Inflammatory macrophage treated with lipopolysaccharide for 4 hours (primary cell): ENCODE measurements around the gene TM9SF4.

Experiments
- DNase-seq: peaks from one replicate; pipeline ENCODE4 v3.0.0-alpha.2; 2020

Gene TM9SF4

DNA sequence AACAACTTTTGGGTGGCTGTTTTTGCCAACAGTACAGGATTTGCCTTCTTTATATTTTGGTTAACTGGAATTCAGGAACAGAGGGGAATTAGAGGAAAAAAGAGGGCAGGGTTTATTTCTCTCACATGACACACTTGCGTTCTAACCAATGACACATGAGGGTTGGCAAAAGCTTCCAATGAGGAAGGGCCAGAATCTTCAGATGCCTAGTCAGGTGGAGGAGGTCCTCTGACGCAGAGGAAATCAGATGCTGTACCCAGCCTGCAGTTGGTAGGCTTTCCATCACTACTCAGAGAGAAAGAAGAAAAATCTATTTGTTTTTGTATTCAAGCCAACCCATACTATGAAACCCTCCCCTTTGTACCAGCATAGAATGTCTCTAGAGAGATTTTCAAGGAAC, 20.8 kb downstream of the TM9SF4 start:
- no peak for DNase-seq

DNA sequence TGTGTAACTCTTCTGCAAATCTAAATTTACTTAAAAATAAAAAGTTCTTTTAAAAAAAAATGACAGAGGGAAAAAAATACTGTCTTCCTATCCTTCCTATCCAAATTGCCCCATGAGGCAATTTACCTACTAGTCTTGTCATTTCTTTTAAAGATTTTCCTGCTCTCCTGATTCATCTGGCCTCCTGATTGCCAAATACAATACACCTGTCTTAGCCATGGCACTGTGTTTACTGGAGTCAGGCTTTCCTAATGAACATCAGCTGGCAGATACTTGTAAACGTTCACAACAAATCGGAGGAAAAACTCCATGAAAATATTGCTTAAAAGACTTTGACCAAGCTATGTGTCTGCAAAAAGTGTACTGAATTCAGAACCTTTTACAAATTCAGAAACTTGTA, 21.5 kb downstream of the TM9SF4 start:
- DNase-seq, result no peak

DNA sequence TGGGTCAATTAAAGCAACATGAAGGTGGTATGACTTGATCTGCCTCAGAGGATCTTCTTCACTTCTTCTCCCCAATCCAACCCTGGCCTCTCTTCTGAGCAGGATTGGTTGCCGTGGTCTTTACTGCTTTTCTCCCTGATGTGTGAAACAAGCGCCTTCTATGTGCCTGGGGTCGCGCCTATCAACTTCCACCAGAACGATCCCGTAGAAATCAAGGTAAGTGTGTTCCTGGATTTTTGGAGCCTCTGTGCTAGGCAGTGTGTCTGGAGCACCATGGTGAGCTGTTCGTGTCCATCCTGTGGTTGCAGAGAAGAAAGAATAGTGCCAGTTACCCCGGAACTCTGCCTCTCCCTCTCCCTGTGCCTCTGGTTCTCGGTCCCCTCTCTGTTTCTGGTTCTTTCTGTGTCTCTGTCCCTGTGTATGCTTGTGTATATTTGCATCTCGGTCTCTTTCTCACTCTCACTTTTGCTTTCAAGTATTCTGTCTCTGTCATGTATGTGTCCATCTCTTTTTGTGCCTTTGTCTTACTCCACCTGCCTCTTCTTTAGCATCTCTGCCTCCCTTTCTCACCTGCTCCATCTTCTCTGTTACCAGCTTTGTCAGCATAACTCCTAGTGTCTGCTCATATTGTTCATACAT, 23.5 kb downstream of the TM9SF4 start:
- DNase-seq, result no peak

DNA sequence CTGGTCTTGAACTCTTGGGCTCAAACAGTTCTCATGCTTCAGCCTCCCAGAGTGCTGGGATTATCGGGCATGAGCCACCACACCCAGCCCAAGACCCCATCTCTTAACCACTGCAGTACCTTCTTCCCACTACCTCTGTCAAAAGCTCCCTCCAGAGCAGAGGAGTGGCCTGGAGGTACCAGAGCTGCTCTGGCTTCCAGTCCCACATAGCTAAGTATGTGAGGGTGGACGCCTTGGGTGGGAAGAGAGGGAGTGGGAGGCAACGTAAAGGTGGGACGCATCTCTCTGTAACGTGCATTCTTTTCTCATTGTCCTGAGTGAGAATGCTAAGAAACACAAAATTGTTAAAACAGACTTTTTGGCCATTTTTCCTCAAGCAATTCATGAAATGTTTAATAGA, 24.5 kb downstream of the TM9SF4 start:
- no peak for DNase-seq

DNA sequence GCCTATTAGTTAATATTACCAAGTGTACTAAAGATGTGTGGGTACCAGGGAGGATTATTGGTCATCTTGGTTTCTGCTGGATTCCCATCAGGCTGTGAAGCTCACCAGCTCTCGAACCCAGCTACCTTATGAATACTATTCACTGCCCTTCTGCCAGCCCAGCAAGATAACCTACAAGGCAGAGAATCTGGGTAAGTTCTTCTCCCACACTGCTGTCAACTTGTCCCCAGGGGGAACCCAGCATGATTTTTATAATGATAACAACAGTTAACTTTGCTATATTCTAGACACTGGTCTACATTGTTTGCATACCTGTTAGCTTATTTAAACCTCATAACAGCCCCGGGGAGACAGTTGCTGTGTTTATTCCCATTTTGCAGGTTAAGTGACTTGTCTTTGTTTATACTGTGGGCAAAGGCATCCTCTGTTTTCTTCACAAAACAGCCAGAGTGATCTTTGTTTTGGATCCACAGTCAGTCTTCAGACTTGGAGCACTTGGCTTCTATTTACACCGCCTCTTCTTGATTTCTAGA, 26.5 kb downstream of the TM9SF4 start:
- no peak for DNase-seq

DNA sequence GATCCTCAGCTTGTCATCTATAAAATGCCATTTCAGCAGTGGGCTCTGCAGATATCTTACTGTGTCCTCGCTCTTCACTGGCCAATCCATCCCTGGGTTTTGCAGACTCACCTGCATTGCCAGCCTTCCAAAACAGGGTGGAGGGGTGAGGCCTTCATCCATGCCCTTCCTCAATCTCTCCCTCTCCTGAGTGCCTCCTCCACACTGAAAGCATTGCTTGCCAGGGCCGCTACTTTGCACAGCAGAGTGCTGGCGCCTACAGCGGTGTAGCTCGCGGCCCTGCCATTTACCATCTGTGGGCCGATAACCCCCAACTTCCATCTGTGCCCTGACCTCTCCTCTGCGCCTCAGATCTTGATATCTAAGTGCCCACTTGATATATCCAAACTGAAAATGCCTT, 29.4 kb downstream of the TM9SF4 start:
- DNase-seq, result no peak

DNA sequence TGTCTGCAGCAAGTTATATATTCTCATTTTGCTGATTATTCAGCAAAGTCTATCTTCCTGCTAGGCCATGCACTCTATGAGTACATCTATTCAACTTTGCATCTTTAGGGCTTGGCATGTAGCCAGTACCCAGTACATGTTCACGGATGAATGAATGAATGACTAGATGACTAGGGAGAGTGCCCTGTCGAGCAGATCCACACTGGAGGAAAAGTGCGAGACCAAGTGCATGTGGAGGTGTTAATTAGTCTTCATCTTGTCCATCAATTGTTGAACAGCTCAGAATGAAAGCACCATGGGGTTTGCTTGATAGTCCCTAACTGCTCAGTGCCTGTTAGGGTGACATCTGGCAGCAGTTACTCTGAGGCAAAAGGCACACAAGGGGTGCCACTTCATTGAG, 30.4 kb downstream of the TM9SF4 start:
- no peak for DNase-seq

DNA sequence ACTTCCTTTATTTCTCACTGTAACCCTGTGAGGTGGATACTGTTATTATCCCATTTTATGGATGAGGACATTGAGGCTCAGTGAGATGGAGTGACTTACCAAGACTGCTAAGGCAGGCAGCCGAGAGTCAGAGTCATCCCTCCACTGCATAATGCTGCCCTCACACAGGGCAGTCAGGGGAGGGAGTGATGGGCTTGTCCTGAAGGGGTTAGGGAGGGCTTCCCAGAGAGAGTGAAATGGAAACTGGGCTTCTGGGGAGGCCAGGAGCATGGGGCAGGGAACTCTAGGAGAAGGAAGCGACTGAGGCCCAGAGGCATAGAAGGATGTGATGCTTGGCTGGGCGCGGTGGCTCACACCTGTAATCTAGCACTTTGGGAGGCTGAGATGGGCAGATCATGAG, 31.1 kb downstream of the TM9SF4 start:
- DNase-seq, result no peak

DNA sequence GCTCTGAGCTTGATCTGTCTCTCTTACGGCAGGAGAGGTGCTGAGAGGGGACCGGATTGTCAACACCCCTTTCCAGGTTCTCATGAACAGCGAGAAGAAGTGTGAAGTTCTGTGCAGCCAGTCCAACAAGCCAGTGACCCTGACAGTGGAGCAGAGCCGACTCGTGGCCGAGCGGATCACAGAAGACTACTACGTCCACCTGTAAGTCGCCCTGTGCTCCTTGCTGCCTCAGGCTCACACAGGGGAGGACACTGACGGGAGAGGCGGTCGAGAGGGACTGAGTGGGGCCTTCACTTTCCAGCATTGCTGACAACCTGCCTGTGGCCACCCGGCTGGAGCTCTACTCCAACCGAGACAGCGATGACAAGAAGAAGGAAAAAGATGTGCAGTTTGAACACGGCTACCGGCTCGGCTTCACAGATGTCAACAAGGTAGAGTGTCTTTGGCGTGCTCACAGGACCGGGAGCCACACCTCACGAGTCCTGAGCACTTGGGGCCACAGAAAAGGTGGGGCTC, 32.0 kb downstream of the TM9SF4 start:
- no peak for DNase-seq

DNA sequence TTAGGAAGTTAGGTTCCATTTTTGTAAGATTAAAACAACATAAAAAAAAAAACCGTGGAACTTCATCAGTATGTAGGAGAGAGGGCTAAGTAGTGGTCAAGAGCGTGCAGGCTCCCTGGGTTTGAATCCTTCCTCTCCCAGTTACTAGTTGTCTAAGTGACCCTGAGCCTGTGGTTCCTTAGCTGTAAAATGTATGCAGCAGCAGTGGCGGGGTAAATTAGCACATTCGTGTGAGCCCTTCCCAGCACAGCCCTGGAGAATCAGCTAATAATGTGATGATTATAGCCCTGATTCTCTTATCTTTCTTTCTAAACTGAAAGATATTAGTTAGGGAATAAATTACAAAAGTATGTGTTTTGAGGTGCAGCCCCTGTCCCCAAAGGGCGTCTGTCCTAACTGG, 32.6 kb downstream of the TM9SF4 start:
- DNase-seq, result no peak

DNA sequence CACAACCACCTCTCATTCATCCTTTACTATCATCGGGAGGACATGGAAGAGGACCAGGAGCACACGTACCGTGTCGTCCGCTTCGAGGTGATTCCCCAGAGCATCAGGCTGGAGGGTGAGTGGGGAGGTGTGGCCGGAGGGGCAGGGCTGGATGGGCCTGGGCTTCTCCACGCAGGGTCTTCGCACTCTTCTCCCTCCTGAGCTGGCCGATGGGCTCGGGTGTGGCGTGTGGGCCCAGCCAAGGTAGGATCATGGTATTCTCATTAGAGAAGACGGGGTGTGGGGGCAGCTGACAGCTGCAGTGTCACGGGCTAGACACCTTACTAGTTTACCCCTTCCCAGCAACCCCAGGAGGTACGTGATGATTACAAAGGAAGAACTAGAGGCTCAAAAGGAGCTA, 33.5 kb downstream of the TM9SF4 start:
- no peak for DNase-seq

DNA sequence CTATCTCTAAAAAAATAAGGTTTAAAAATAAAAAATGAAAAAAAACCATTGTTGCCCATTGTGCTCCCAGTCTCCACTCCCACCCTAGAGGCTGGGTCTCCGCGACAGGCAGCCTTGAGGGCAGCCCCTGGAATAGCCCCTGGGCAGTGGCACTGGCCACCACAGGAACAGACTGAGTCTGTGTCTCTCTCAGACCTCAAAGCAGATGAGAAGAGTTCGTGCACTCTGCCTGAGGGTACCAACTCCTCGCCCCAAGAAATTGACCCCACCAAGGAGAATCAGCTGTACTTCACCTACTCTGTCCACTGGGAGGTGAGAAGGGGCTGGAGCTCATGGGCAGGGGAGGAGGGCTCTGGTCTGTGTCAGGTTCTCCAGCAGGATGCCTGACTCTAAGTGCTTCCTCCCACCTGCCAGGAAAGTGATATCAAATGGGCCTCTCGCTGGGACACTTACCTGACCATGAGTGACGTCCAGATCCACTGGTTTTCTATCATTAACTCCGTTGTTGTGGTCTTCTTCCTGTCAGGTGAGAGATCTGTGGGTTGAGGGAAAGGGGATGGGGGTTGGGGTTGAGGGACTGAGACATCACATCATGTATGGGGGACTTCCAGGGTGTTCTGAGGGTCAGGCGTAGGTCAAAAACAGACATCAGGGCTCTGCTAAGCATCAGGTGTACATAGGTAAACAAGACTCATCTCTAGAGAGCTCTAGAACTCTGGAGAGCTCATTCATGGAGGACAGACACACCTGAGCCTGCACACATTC, 35.6 kb downstream of the TM9SF4 start:
- no peak for DNase-seq

DNA sequence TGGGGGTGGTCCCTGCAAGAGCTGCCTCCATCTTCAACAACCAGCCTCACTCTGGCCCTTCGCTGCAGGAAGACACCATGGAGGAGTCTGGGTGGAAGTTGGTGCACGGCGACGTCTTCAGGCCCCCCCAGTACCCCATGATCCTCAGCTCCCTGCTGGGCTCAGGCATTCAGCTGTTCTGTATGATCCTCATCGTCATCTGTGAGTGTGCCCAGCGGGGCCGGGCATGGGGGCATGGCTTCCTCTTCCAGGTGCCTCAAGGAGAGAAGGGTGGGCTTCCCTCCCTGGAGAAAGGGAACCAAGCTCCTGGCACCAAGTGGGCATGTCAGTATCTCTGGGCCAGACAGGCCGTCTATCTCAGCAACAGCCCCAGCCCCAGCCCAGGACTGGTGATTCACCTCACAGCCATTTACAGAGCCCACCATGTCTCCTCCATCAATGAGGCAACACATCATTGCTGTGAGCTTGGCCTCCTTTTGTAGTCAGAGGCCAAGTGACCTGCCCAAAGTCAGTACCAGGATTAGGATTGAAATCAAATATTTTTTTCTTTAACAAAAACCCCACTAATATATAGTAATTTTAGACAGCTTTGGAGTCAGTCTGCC, 40.2 kb downstream of the TM9SF4 start:
- DNase-seq, result no peak

DNA sequence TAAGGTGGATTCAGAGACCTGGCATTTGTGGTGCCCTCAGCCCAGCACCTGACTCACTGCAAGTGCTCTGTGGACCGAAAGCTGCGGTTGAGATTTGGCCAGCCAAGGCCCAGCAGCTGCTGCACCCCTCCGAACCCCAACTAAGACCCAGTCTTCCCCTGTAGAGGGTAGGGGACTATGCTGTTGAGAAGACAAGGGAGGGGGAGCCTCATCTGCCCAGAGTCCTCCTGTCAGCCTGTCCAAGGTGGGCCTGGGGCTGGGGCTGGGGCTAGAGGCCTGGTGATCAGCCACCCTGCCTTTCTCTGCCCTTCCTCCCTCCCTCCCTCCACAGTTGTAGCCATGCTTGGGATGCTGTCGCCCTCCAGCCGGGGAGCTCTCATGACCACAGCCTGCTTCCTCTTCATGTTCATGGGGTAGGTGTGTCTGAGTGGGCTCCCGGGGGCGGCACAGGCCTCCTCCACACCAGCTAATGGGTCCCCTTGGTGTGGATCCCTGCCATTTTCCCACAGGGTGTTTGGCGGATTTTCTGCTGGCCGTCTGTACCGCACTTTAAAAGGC, 40.9 kb downstream of the TM9SF4 start:
- no peak for DNase-seq

DNA sequence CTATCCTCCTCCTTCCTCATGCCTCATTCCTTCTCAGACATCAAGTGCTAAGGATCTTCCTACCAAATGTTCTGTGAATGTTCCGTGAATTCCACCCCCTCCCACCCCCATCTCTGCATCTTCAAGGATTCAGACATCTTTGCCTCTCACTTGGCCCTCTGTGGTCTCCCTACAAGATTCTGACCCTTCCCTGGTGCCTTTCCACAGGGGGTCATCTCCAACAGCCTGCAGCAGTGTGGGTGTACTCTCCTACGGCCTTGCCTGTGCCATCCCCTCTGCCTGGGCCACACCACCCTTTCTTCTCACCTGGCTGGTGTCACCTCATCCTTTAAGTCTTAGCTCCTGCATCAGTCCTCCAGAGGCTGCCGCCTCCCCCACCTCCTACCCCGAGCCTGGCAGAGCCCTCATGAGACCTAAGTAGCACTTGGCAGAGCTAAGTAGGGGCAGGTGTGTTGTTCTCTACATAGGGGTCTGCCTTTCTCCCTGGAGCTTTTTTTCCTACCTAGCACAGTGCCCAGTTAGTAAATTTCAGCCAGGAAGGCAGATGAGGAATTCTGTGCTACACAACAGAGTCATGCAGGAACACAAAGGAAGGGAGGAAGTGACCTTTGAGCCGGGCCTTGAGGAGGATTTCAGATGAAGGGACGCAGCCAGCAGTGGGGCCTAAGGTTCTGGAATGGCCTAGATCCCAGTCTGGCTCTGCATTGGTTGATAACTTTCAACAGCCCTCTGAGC, 43.1 kb downstream of the TM9SF4 start:
- DNase-seq, result no peak

DNA sequence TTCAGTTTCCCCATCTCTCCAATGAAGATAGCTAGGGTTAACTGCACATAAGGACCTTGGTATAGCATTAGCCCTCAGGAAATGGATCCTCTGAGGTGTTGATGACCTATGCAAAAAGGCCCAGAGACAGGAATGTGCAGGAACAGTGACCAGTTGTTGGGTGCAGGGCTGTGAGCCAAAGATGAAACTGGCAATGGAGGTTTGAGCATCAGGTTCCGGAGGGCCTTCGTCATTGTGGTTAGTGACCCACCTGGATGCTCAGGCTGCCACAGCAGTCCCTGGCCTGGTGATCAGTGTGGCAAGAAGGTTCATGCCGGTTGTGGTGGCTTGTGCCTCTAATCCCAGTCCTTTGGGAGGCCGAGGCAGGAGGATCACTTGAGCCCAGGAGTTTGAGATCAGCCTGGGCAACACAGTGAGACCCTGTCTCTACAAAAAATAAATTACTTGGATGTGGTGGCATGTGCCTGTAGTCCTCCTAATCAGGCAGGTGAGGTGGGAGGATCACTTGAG, 43.7 kb downstream of the TM9SF4 start:
- no peak for DNase-seq

DNA sequence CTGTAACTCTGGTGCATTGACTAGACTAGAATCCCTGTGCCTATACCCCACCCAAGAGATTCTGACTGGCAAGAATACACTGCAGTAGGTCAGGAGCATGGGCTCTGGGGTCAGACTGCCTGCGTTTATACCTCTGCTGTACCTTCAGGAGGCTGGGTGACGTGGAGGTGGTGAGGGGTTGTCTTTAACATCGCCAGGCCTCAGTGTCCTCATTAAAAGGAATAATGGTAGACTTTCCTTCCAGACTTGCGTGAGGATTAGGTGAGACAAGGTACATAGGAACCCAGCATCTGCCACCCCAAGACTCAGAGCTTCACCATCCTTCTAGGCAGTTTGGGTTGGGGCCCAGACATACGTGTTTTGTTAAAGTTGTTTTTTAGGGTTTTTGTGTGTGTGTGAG, 44.3 kb downstream of the TM9SF4 start:
- no peak for DNase-seq

DNA sequence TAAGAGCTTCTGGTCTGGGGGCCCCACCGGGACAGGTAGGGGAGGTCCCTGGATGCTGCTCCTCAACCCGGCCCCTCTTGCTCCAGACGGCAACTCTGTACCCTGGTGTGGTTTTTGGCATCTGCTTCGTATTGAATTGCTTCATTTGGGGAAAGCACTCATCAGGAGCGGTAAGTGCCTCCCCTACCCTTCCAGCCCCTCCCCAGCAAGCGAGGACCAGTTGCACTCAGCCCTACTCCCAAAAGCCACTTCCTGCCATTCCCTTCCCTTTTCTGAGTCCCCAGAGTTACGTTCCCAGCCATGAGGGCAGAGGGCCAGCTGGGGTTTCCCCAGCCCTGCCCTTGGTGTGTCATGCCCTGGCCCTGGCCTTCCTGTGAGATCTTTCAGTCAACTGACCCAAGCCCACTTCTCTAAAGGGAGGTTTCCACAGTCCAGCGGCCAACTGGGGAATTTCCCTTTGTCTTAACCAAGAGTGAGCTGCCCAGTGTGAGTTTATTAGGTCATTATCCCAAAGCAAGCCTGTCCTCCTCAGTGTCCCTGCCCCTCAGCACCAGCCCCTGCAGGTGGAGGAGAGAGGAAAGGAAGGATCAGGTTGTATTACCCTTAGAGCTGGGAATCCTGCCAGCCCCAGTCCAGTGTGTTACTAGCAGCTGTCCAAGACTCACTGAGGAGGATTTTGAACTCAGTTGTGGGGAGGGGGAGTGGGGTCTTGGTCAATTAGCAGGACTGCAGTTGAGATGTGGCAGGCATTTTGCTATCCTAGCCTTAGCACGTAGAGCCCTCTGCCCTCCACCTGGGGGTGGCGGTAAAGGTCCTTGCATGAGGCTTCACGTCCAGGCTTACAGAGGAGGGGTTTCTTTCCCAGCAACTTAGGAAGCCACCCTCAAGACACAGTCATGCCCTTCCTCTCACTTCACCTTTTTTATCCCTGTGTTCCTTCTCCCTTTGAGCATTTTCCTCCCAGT, 45.8 kb downstream of the TM9SF4 start:
- peak; percentile 99 for DNase-seq

DNA sequence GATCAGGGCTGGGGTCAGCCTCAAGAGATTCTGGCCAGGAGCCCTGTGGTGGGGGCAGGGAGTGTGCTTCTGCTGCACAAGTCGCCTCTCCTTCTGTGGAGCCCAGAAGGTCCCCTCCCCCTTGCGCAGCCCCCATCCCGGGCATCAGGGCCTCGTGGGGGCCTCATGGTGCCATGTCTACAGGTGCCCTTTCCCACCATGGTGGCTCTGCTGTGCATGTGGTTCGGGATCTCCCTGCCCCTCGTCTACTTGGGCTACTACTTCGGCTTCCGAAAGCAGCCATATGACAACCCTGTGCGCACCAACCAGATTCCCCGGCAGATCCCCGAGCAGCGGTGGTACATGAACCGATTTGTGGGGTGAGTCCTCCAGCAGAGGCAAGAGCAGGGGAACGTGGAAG, 48.1 kb downstream of the TM9SF4 start:
- no peak for DNase-seq

DNA sequence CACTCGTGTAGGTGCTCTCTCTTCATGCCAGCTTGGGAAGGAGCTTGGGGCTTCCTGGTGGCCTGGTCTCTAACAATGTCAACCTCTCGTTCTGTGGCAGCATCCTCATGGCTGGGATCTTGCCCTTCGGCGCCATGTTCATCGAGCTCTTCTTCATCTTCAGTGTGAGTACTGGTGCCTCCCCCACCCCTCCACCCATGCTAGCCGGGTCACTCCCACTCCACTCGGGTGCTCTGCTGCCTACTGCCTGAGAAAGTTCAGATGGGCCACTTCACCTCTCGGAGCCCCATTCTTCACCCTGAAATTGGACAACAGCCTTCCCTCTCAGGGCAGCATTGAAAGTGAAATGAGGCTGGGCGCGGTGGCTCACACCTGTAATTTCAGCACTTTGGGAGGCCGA, 48.8 kb downstream of the TM9SF4 start:
- DNase-seq, result no peak

DNA sequence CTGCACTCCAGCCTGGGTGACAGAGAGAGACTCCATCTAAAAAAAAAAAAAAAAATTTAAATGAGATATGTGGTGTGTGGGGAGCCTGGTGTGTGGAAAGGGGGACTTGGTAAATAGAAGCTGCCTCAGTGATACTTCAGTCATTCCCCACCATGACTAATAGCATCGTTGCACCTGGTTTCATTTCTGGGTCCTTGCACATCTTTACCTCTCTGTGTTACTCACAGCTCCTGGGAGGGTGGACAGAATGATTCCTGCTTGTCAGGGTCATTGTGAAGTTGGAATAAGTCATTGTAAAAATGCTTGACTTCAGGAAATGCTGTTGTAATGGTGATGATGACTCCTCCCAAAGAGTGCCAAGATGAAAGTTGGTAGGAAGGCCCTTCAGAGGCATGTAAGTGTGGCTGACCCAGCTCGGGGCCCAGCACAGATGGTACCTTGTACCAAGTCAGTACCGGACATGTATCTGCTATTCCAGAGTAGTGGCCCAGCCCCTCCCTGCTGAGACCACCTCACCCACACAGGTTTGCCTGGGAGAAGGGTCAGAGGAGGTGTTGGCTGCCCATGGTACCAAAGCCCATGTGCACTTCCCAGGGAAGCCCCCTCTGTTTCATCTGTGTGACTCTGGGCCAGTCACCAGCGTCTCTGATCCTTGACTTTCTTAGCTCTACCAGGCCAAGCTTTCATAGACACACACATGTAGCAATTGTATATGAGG, 49.6 kb downstream of the TM9SF4 start:
- DNase-seq, result no peak
